ENCODE data around the gene SAMM50. TPM values are rescaled to one million over a fixed set of nuclear protein-coding genes. Genes with fewer than 3 reads are reported as not detected.

The SAMM50 gene
- total and polyA plus RNA-seq, 2 donors (not counting 1 experiment from before 2014, with no cell fraction given), result 32.9 to 45.7 TPM

GRCh38 chr22:44037519-44038375, 82.5 kb downstream of the SAMM50 start:
- Histone ChIP-seq H3K36me3 (ENCODE audit: control insufficient read depth, insufficient read depth, low read length) (no peaks in the 10 kb centered on the region), H3K9ac (ENCODE audit: insufficient read depth, low read length) (no peak overlapping the region), H4K20me1 (ENCODE audit: control insufficient read depth, extremely low read depth, insufficient read depth, low read length) (no peaks in the 10 kb centered on the region), H3K27ac (ENCODE audit: insufficient read depth, low read length) (peak overlapping the region; percentile 32), H3K4me3 (replicated peaks in 1 of 4; ENCODE audit: control extremely low read depth in 1 of 4, insufficient read depth in 1 of 4, low read depth in 3 of 4, low read length in 4 of 4) (peak overlapping the region in 1 of 4 experiments; percentile 6), H3K4me1 (ENCODE audit: control insufficient read depth, extremely low read depth, insufficient read depth, low read length) (peaks cover 4% of the 10 kb centered on the region), H3K79me2 (ENCODE audit: control insufficient read depth, insufficient read depth, low read length) (no peaks in the 10 kb centered on the region), H3K9me3 (ENCODE audit: control insufficient read depth, insufficient read depth, low read depth, low read length) (no peaks in the 10 kb centered on the region), H3K27me3 (ENCODE audit: control insufficient read depth, insufficient read depth, low read length) (no peaks in the 10 kb centered on the region), H2AFZ (ENCODE audit: low read length) (no peak overlapping the region), H3K4me2 (ENCODE audit: extremely low read depth, insufficient read depth, low read length) (peak overlapping the region; percentile 26)
- peak; percentile 94 to 96 for DNase-seq (ENCODE audit: low read depth in 2 of 2)
- TF ChIP-seq EZH2 (IDR thresholded peaks at IDR 0.05; ENCODE audit: low read length, missing control alignments) (no peak), CTCF (conservative IDR thresholded peaks at IDR 0.05 in 1 of 2, IDR thresholded peaks at IDR 0.05 in 1 of 2; ENCODE audit: low read depth in 1 of 2, low read length in 2 of 2) (no peak)

GRCh38 chr22:44039566-44040171, 84.4 kb downstream of the SAMM50 start:
- TF ChIP-seq EZH2 (IDR thresholded peaks at IDR 0.05; ENCODE audit: low read length, missing control alignments), result no peak
- no peak for TF ChIP-seq CTCF (conservative IDR thresholded peaks at IDR 0.05 in 1 of 2, IDR thresholded peaks at IDR 0.05 in 1 of 2; ENCODE audit: low read depth in 1 of 2, low read length in 2 of 2)
- DNase-seq (ENCODE audit: low read depth in 2 of 2), result no peak
- Histone ChIP-seq H3K27ac (ENCODE audit: insufficient read depth, low read length) (no peak overlapping the region), H3K4me1 (ENCODE audit: control insufficient read depth, extremely low read depth, insufficient read depth, low read length) (peaks cover 4% of the 10 kb centered on the region), H3K27me3 (ENCODE audit: control insufficient read depth, insufficient read depth, low read length) (no peaks in the 10 kb centered on the region), H3K4me2 (ENCODE audit: extremely low read depth, insufficient read depth, low read length) (no peak overlapping the region), H3K79me2 (ENCODE audit: control insufficient read depth, insufficient read depth, low read length) (no peaks in the 10 kb centered on the region), H3K4me3 (replicated peaks in 1 of 4; ENCODE audit: control extremely low read depth in 1 of 4, insufficient read depth in 1 of 4, low read depth in 3 of 4, low read length in 4 of 4) (no peak overlapping the region), H2AFZ (ENCODE audit: low read length) (no peak overlapping the region), H4K20me1 (ENCODE audit: control insufficient read depth, extremely low read depth, insufficient read depth, low read length) (no peaks in the 10 kb centered on the region), H3K9ac (ENCODE audit: insufficient read depth, low read length) (no peak overlapping the region), H3K9me3 (ENCODE audit: control insufficient read depth, insufficient read depth, low read depth, low read length) (no peaks in the 10 kb centered on the region), H3K36me3 (ENCODE audit: control insufficient read depth, insufficient read depth, low read length) (no peaks in the 10 kb centered on the region)
